Measurements from ENCODE around the gene ATP13A3. TPM values are rescaled to one million over a fixed set of nuclear protein-coding genes. Genes with fewer than 3 reads are reported as not detected.

Gene ATP13A3
- total and polyA plus RNA-seq, 10 donors, result 10.3 to 142 (median 81.6) TPM

- H3K4me3 ChIP-seq, result peak overlapping the region in 5 of 8 donors; percentile 28 to 68 (median 33)
- TF ChIP-seq CTCF (IDR thresholded peaks at IDR 0.05 in 8 of 11, conservative IDR thresholded peaks at IDR 0.05 in 3 of 11) (no peak), POLR2AphosphoS5 (IDR thresholded peaks at IDR 0.05) (peak; percentile 14 to 72 (median 58))
- intact Hi-C loops (cut with DNase I; ENCODE audit: low total_unique reads), result no loop called here
- peaks cover 0 to 6% (median 2%) of the 10 kb centered on the region in 8 donors for H3K9me3 ChIP-seq
- WGBS, 5 donors, result 39 to 48% (median 45%) methylated on average over 26 of the region's 26 CpGs
- H3K27me3 ChIP-seq (replicated peaks in 1 of 7), result peaks cover 0 to 55% (median 23%) of the 10 kb centered on the region in 7 donors
- H3K4me1 ChIP-seq, result peaks cover 15 to 48% (median 33%) of the 10 kb centered on the region in 6 donors
- DNase-seq, result peak; percentile 78
- no peaks in the 10 kb centered on the region for H3K36me3 ChIP-seq
- peak overlapping the region in 6 of 8 donors; percentile 42 to 70 (median 61) for H3K27ac ChIP-seq
These were observed 90.8 kb downstream of the ATP13A3 start for GRCh38 chr3:194395778-194396538.

- TF ChIP-seq POLR2A (IDR thresholded peaks at IDR 0.05), result no peak
These were observed 91.6 kb downstream of the ATP13A3 start for GRCh38 chr3:194395212-194395611.

GRCh38 chr3:194392576-194392975, 94.2 kb downstream of the ATP13A3 start:
- no peak for TF ChIP-seq CTCF (IDR thresholded peaks at IDR 0.05 in 8 of 11, conservative IDR thresholded peaks at IDR 0.05 in 3 of 11)
- no peak for TF ChIP-seq POLR2A (IDR thresholded peaks at IDR 0.05)
- TF ChIP-seq POLR2AphosphoS5 (IDR thresholded peaks at IDR 0.05), result no peak
- H3K4me1 ChIP-seq, result peaks cover 3 to 31% (median 20%) of the 10 kb centered on the region in 6 donors
- peaks cover 0 to 38% (median 11%) of the 10 kb centered on the region in 7 donors for H3K27me3 ChIP-seq (replicated peaks in 1 of 7)
- peaks cover 0 to 14% (median 9%) of the 10 kb centered on the region in 8 donors for H3K9me3 ChIP-seq
- H3K4me3 ChIP-seq, result no peak overlapping the region
- H3K27ac ChIP-seq, result no peak overlapping the region
- no peaks in the 10 kb centered on the region for H3K36me3 ChIP-seq
- 84 to 94% (median 90%) methylated on average over 7 of the region's 7 CpGs for WGBS, 5 donors
- no peak for DNase-seq
- intact Hi-C loops (cut with DNase I; ENCODE audit: low total_unique reads), result no loop called here

More at GRCh38 chr3:194395212-194395611, 91.6 kb downstream of the ATP13A3 start:
- intact Hi-C loops (cut with DNase I; ENCODE audit: low total_unique reads), result no loop called here
- Histone ChIP-seq H3K27ac (peak overlapping the region in 4 of 8 donors; percentile 57 to 70 (median 66)), H3K9me3 (peaks cover 0 to 13% (median 8%) of the 10 kb centered on the region in 8 donors), H3K4me3 (no peak overlapping the region), H3K4me1 (peaks cover 15 to 48% (median 33%) of the 10 kb centered on the region in 6 donors), H3K36me3 (no peaks in the 10 kb centered on the region), H3K27me3 (replicated peaks in 1 of 7) (peaks cover 0 to 55% (median 23%) of the 10 kb centered on the region in 7 donors)
- DNase-seq, result no peak
- 78 to 86% (median 81%) methylated on average over 5 of the region's 5 CpGs for WGBS, 5 donors

- H3K9me3 ChIP-seq, result peaks cover 0 to 14% (median 9%) of the 10 kb centered on the region in 8 donors
- no peaks in the 10 kb centered on the region for H3K36me3 ChIP-seq
- H3K4me3 ChIP-seq, result no peak overlapping the region
- TF ChIP-seq POLR2A (IDR thresholded peaks at IDR 0.05) (no peak), CTCF (IDR thresholded peaks at IDR 0.05 in 8 of 11, conservative IDR thresholded peaks at IDR 0.05 in 3 of 11) (no peak), POLR2AphosphoS5 (IDR thresholded peaks at IDR 0.05) (no peak)
- H3K27me3 ChIP-seq (replicated peaks in 1 of 7), result peaks cover 0 to 22% (median 0%) of the 10 kb centered on the region in 7 donors
- H3K4me1 ChIP-seq, result peaks cover 0 to 14% (median 5%) of the 10 kb centered on the region in 6 donors
- intact Hi-C loops (cut with DNase I; ENCODE audit: low total_unique reads), result no loop called here
- no peak overlapping the region for H3K27ac ChIP-seq
- DNase-seq, result no peak
These were observed 96.0 kb downstream of the ATP13A3 start for GRCh38 chr3:194390835-194391234.

Measured in spleen (tissue), 11 donors.